HL-60 (cell line): ENCODE measurements around the gene TRIML2.

Source experiments
- CTCF ChIP-seq: IDR thresholded peaks from one replicate; pipeline ENCODE4 v1.5.1; 2011; ENCODE audit warnings: low read length, control low read depth, inconsistent platforms; ENCODE audit not compliant: insufficient read depth
- GABPA ChIP-seq: IDR thresholded peaks from 2 replicates; pipeline ENCODE4 v1.6.1; 2012; ENCODE audit warnings: low read depth
- POLR2AphosphoS5 ChIP-seq: IDR thresholded peaks from 2 replicates; pipeline ENCODE4 v1.6.1; 2012; ENCODE audit warnings: low read depth
- SPI1 ChIP-seq: IDR thresholded peaks from 2 replicates; pipeline ENCODE4 v1.6.1; 2012; ENCODE audit warnings: low read depth, mild to moderate bottlenecking, borderline replicate concordance

- TF ChIP-seq POLR2AphosphoS5 (no peak), CTCF (no peak), GABPA (no peak), SPI1 (no peak)
Measured at GRCh38 chr4:188147176-188147575, 37.8 kb upstream of the TRIML2 start.
